Measurements from ENCODE around the gene CLDN7. TPM values are rescaled to one million over a fixed set of nuclear protein-coding genes. Genes with fewer than 3 reads are reported as not detected.
A peak's percentile ranks its signal among the peaks of the same experiment; 100 is the strongest.

Gene CLDN7
- total RNA-seq, 2 donors from 2014 or later, result 2.3 TPM; not detected in 1

- Histone ChIP-seq H3K4me1 (peaks cover 0 to 63% of the 10 kb centered on the region in 2 donors), H3K27me3 (peaks cover 0 to 8% of the 10 kb centered on the region in 2 donors), H3K9me3 (no peaks in the 10 kb centered on the region), H3K4me3 (peak overlapping the region; percentile 13 to 43), H3K36me3 (no peaks in the 10 kb centered on the region), H3K27ac (peak overlapping the region; percentile 78 to 81)
- DNase-seq (ENCODE audit: low spot score), result no peak
- no peak for TF ChIP-seq CTCF (IDR thresholded peaks at IDR 0.05)
Measured at GRCh38 chr17:7295230-7296180, 33.2 kb upstream of the CLDN7 start.

- Histone ChIP-seq H3K27ac (peak within 1 kb of the TSS; percentile 78 to 81), H3K36me3 (no peaks in the 10 kb centered on the region), H3K4me1 (peaks cover 0 to 69% of the 10 kb centered on the region in 2 donors), H3K9me3 (no peaks in the 10 kb centered on the region), H3K27me3 (peaks cover 0 to 8% of the 10 kb centered on the region in 2 donors), H3K4me3 (peak within 1 kb of the TSS; percentile 13 to 43)
- TF ChIP-seq CTCF (IDR thresholded peaks at IDR 0.05), result no peak
- DNase-seq (ENCODE audit: low spot score), result no peak
Measured at GRCh38 chr17:7294614-7295153, 32.4 kb upstream of the CLDN7 start, which contains the start of gene YBX2. TSS of gene YBX2 (minus strand) at chr17:7294639. CDS start at chr17:7294500, 139 bp downstream.

GRCh38 chr17:7293816-7294613 lies 31.7 kb upstream of the CLDN7 start:
- no peak for TF ChIP-seq CTCF (IDR thresholded peaks at IDR 0.05)
- Histone ChIP-seq H3K4me1 (peaks cover 0 to 69% of the 10 kb centered on the region in 2 donors), H3K9me3 (no peaks in the 10 kb centered on the region), H3K27me3 (peaks cover 0 to 8% of the 10 kb centered on the region in 2 donors), H3K4me3 (peak overlapping the region in 1 of 2 donors; percentile 43), H3K36me3 (no peaks in the 10 kb centered on the region), H3K27ac (peak overlapping the region; percentile 78 to 81)
- DNase-seq (ENCODE audit: low spot score), result no peak

- peaks cover 0 to 8% of the 10 kb centered on the region in 2 donors for H3K27me3 ChIP-seq
- TF ChIP-seq CTCF (IDR thresholded peaks at IDR 0.05), result no peak
- no peaks in the 10 kb centered on the region for H3K9me3 ChIP-seq
- peaks cover 0 to 69% of the 10 kb centered on the region in 2 donors for H3K4me1 ChIP-seq
- H3K27ac ChIP-seq, result peak overlapping the region; percentile 78 to 81
- no peak overlapping the region for H3K4me3 ChIP-seq
- no peak for DNase-seq (ENCODE audit: low spot score)
- no peaks in the 10 kb centered on the region for H3K36me3 ChIP-seq
Measured at GRCh38 chr17:7293159-7293558, 30.9 kb upstream of the CLDN7 start.

GRCh38 chr17:7292729-7293128 lies 30.5 kb upstream of the CLDN7 start:
- no peak for TF ChIP-seq CTCF (IDR thresholded peaks at IDR 0.05)
- Histone ChIP-seq H3K27me3 (peaks cover 0 to 8% of the 10 kb centered on the region in 2 donors), H3K4me1 (peaks cover 0 to 69% of the 10 kb centered on the region in 2 donors), H3K9me3 (no peaks in the 10 kb centered on the region), H3K36me3 (no peaks in the 10 kb centered on the region), H3K4me3 (no peak overlapping the region), H3K27ac (peak overlapping the region; percentile 78 to 81)
- no peak for DNase-seq (ENCODE audit: low spot score)

Measured in right atrium auricular region (tissue), 2 donors.